GM08714 (cell line): Measurements from ENCODE around the gene APOBEC4.
"Not testable (repeated sequence)": the region's sequence is repeated elsewhere in the genome, so short reads cannot be mapped to it uniquely, and the experiment has no call there.

Experiments used
- H3K4me3 ChIP-seq: fragments of 200-500 bp; sonication (Bioruptor generic); 2 replicates; pipeline ENCODE4 v1.5.1; 2014; ENCODE audit warnings: mild to moderate bottlenecking, low read length, inconsistent platforms
- ZNF274 ChIP-seq: IDR thresholded peaks from 2 replicates; pipeline ENCODE4 v1.6.1; 2012; ENCODE audit warnings: mild to moderate bottlenecking, low read depth, low read length

The APOBEC4 gene

GRCh38 chr1:183686229-183686628 is 33.1 kb upstream of the APOBEC4 start:
- no peak for TF ChIP-seq ZNF274
- H3K4me3 ChIP-seq = no peak overlapping the region

- no peak for TF ChIP-seq ZNF274
- H3K4me3 ChIP-seq = no peak overlapping the region
These were observed 32.1 kb upstream of the APOBEC4 start for GRCh38 chr1:183685112-183685713.

- H3K4me3 ChIP-seq = not testable (repeated sequence)
These were observed 26.2 kb upstream of the APOBEC4 start for GRCh38 chr1:183679363-183679762.

- TF ChIP-seq ZNF274 = no peak
- H3K4me3 ChIP-seq = no peak overlapping the region
These were observed 25.7 kb upstream of the APOBEC4 start for GRCh38 chr1:183678819-183679218.

- TF ChIP-seq ZNF274 = no peak
- H3K4me3 ChIP-seq = no peak overlapping the region
These were observed 23.6 kb upstream of the APOBEC4 start for GRCh38 chr1:183676586-183677189.

- no peak for TF ChIP-seq ZNF274
- no peak overlapping the region for H3K4me3 ChIP-seq
These were observed 22.9 kb upstream of the APOBEC4 start for GRCh38 chr1:183675883-183676585.

- no peak for TF ChIP-seq ZNF274
These were observed 22.3 kb upstream of the APOBEC4 start for GRCh38 chr1:183675381-183675780.

GRCh38 chr1:183674886-183675285 is 21.8 kb upstream of the APOBEC4 start:
- H3K4me3 ChIP-seq = no peak overlapping the region
- TF ChIP-seq ZNF274 = no peak

More at GRCh38 chr1:183675381-183675780, 22.3 kb upstream of the APOBEC4 start:
- no peak overlapping the region for H3K4me3 ChIP-seq

GRCh38 chr1:183674339-183674738 is 21.2 kb upstream of the APOBEC4 start:
- no peak overlapping the region for H3K4me3 ChIP-seq
- no peak for TF ChIP-seq ZNF274

- no peak overlapping the region for H3K4me3 ChIP-seq
- no peak for TF ChIP-seq ZNF274
These were observed 20.6 kb upstream of the APOBEC4 start for GRCh38 chr1:183673605-183674323.

- no peak overlapping the region for H3K4me3 ChIP-seq
- no peak for TF ChIP-seq ZNF274
These were observed 17.1 kb upstream of the APOBEC4 start for GRCh38 chr1:183670169-183670568.

- H3K4me3 ChIP-seq = no peak overlapping the region
- TF ChIP-seq ZNF274 = no peak
These were observed 3.2 kb upstream of the APOBEC4 start for GRCh38 chr1:183656355-183656754.

GRCh38 chr1:183655562-183656075 is 2.5 kb upstream of the APOBEC4 start:
- no peak overlapping the region for H3K4me3 ChIP-seq

GRCh38 chr1:183654706-183655105 is 1.6 kb upstream of the APOBEC4 start:
- no peak for TF ChIP-seq ZNF274
- H3K4me3 ChIP-seq = no peak overlapping the region

More at GRCh38 chr1:183655562-183656075, 2.5 kb upstream of the APOBEC4 start:
- no peak for TF ChIP-seq ZNF274

- TF ChIP-seq ZNF274 = no peak
- H3K4me3 ChIP-seq = no peak overlapping the region
These were observed 848 bp upstream of the APOBEC4 start for GRCh38 chr1:183653876-183654451.
